PC-9 (cell line): ENCODE measurements around the gene PUS7. TPM values are rescaled to one million over a fixed set of nuclear protein-coding genes. Genes with fewer than 3 reads are reported as not detected.
"Not testable (repeated sequence)": the region's sequence is repeated elsewhere in the genome, so short reads cannot be mapped to it uniquely, and the experiment has no call there.

Experiments
- BruUV-seq: library from RNA; stranded (reverse); fragments of 400-500 nt; replicated peaks from 2 replicates; lab custom pipeline; 2021; lab: Mats Ljungman, UMichigan
- CTCF ChIA-PET: fragments of 300-600 bp; sonication (Branson Sonifier 250); formaldehyde crosslinking; loops from one replicate; lab custom pipeline; 2022; ENCODE audit warnings: antibody characterized with exemption; lab: Charles Lee
- POLR2A ChIA-PET: fragments of 300-600 bp; sonication (Branson Sonifier 250); formaldehyde crosslinking; loops from one replicate; lab custom pipeline; 2022; ENCODE audit warnings: antibody characterized with exemption; ENCODE audit not compliant: unreplicated experiment; lab: Charles Lee
- DNase-seq, 2 experiments: peaks; one replicate each; pipeline versions ENCODE4 v3.0.0 to v3.0.0-alpha.2; 2015 to 2022; ENCODE audit warnings: mixed read lengths in 1 of 2
- H2AFZ ChIP-seq: fragments of 200-600 bp; sonication (generic); 2 replicates; pipeline ENCODE4 v1.8.1; 2017; ENCODE audit warnings: antibody characterized with exemption
- H3F3A ChIP-seq: fragments of 200-600 bp; sonication (generic); 2 replicates; pipeline ENCODE4 v1.8.1; 2017; ENCODE audit warnings: antibody characterized with exemption, mild to moderate bottlenecking, low read depth; ENCODE audit not compliant: insufficient read depth
- H3K27ac ChIP-seq: fragments of 200-600 bp; sonication (generic); 2 replicates; pipeline ENCODE4 v1.6.1; 2016; ENCODE audit warnings: mixed run types
- H3K27me3 ChIP-seq: fragments of 200-600 bp; sonication (generic); 2 replicates; pipeline ENCODE4 v1.6.1; 2016; ENCODE audit warnings: low read depth, mixed run types; ENCODE audit not compliant: insufficient read depth
- H3K36me3 ChIP-seq: fragments of 200-600 bp; sonication (generic); 2 replicates; pipeline ENCODE4 v1.6.1; 2016; ENCODE audit warnings: low read depth, mixed run types
- H3K4me1 ChIP-seq: fragments of 200-600 bp; sonication (generic); replicated peaks from 2 replicates; pipeline ENCODE4 v1.6.1; 2016; ENCODE audit warnings: mixed run types; ENCODE audit not compliant: insufficient read depth
- H3K4me2 ChIP-seq: fragments of 200-600 bp; sonication (generic); 2 replicates; pipeline ENCODE4 v1.6.1; 2017; ENCODE audit warnings: mixed run types
- H3K4me3 ChIP-seq: fragments of 200-600 bp; sonication (generic); 2 replicates; pipeline ENCODE4 v1.6.1; 2016; ENCODE audit warnings: mixed run types
- H3K79me2 ChIP-seq: fragments of 200-600 bp; sonication (generic); 2 replicates; pipeline ENCODE4 v1.6.1; 2017; ENCODE audit warnings: low read depth, mixed run types
- H3K9me2 ChIP-seq: fragments of 200-600 bp; sonication (generic); 2 replicates; pipeline ENCODE4 v1.8.1; 2017; ENCODE audit warnings: mild to moderate bottlenecking; ENCODE audit not compliant: insufficient read depth
- H3K9me3 ChIP-seq: fragments of 200-600 bp; sonication (generic); 2 replicates; pipeline ENCODE4 v1.8.1; 2016; ENCODE audit warnings: low read depth; ENCODE audit not compliant: insufficient read depth
- H4K20me1 ChIP-seq: fragments of 200-600 bp; sonication (generic); 2 replicates; pipeline ENCODE4 v1.8.1; 2017; ENCODE audit not compliant: insufficient read depth
- CTCF ChIP-seq: fragments of 200-600 bp; sonication (generic); conservative IDR thresholded peaks from 2 replicates; pipeline ENCODE4 v1.6.1; 2017; ENCODE audit warnings: mixed run types, antibody characterized with exemption, mild to moderate bottlenecking, moderate library complexity
- EZH2 ChIP-seq: fragments of 200-600 bp; sonication (generic); IDR thresholded peaks from 2 replicates; pipeline ENCODE4 v1.8.0; 2017; ENCODE audit warnings: antibody characterized with exemption, low read depth
- intact Hi-C: fragments of 100-400 bp; cut with micrococcal nuclease; formaldehyde crosslinking; loops from one replicate; pipeline ENCODE4 v1.10.0; 2022; ENCODE audit not compliant: unreplicated experiment
- total RNA-seq: library from RNA; stranded (reverse); gene quantifications from 2 replicates; pipeline ENCODE4 v1.2.3, GENCODE V29; 2021

Gene PUS7
- total RNA-seq, 1 experiment from 2014 or later, result 25.0 TPM

- Histone ChIP-seq H3K79me2 (no peaks in the 10 kb centered on the region), H2AFZ (no peak overlapping the region), H3K4me3 (no peak overlapping the region), H3K9me2 (no peaks in the 10 kb centered on the region), H3K4me1 (no peaks in the 10 kb centered on the region), H3K36me3 (no peaks in the 10 kb centered on the region), H3K9me3 (no peaks in the 10 kb centered on the region), H4K20me1 (no peaks in the 10 kb centered on the region; the same call in 1 of the 2 replicates), H3K27me3 (no peaks in the 10 kb centered on the region), H3K27ac (no peak overlapping the region), H3K4me2 (no peak overlapping the region), H3F3A (no peaks in the 10 kb centered on the region)
- TF ChIP-seq CTCF, result no peak
- TF ChIP-seq EZH2, result no peak
- DNase-seq, result no peak
- BruUV-seq, result no TSS peak
- intact Hi-C loops, result no loop called here
- ChIA-PET CTCF (interaction anchor here (0.7 kb wide), 1 partner anchor 420 kb away, joined by 10 read pairs; no protein-coding TSS in a partner anchor), POLR2A (no interaction called here)
Measured at GRCh38 chr7:105448181-105448580, 73.9 kb downstream of the PUS7 start.

GRCh38 chr7:105444342-105444987 lies 77.6 kb downstream of the PUS7 start:
- CTCF ChIA-PET, result no interaction called here
- POLR2A ChIA-PET, result interaction anchor here (0.6 kb wide), 1 partner anchor 448 kb away, joined by 6 read pairs; no protein-coding TSS in a partner anchor

GRCh38 chr7:105442214-105442613 lies 79.9 kb downstream of the PUS7 start:
- BruUV-seq, intact Hi-C loops, H3K9me3 ChIP-seq, H2AFZ ChIP-seq, H3K4me2 ChIP-seq, H4K20me1 ChIP-seq, H3K79me2 ChIP-seq, POLR2A ChIA-PET, H3K4me3 ChIP-seq, H3K27me3 ChIP-seq, H3K27ac ChIP-seq, H3K9me2 ChIP-seq, DNase-seq, H3K36me3 ChIP-seq: not testable (repeated sequence)
- CTCF ChIA-PET, result interaction anchor here (0.7 kb wide), 1 partner anchor 1867 kb away, joined by 12 read pairs; no protein-coding TSS in a partner anchor
- peaks cover 21% of the 10 kb centered on the region; the same call in 1 of the 2 replicates for H3F3A ChIP-seq
- peaks cover 22% of the 10 kb centered on the region for H3K4me1 ChIP-seq

More at GRCh38 chr7:105444342-105444987, 77.6 kb downstream of the PUS7 start:
- DNase-seq, result no peak
- no peak for TF ChIP-seq CTCF
- no peak for TF ChIP-seq EZH2
- no peaks in the 10 kb centered on the region; the same call in 1 of the 2 replicates for H4K20me1 ChIP-seq
- H3F3A ChIP-seq, result peaks cover 6% of the 10 kb centered on the region; the same call in 1 of the 2 replicates
- H3K9me2 ChIP-seq, result no peaks in the 10 kb centered on the region
- intact Hi-C loops, result no loop called here
- H3K27ac ChIP-seq, result no peak overlapping the region
- no TSS peak for BruUV-seq
- no peak overlapping the region for H3K4me3 ChIP-seq
- H3K4me2 ChIP-seq, result no peak overlapping the region
- no peaks in the 10 kb centered on the region for H3K27me3 ChIP-seq
- no peaks in the 10 kb centered on the region for H3K36me3 ChIP-seq
- H3K79me2 ChIP-seq, result no peaks in the 10 kb centered on the region
- H2AFZ ChIP-seq, result no peak overlapping the region
- peaks cover 6% of the 10 kb centered on the region for H3K4me1 ChIP-seq
- H3K9me3 ChIP-seq, result no peaks in the 10 kb centered on the region
